PC-9 (cell line): ENCODE data around the gene ALK. TPM values are rescaled to one million over a fixed set of nuclear protein-coding genes. Genes with fewer than 3 reads are reported as not detected.

Experiments
- BruUV-seq: library from RNA; stranded (reverse); fragments of 400-500 nt; replicated peaks from 2 replicates; lab custom pipeline; 2021; lab: Mats Ljungman, UMichigan
- CTCF ChIA-PET: fragments of 300-600 bp; sonication (Branson Sonifier 250); formaldehyde crosslinking; loops from one replicate; lab custom pipeline; 2022; ENCODE audit warnings: antibody characterized with exemption; lab: Charles Lee
- POLR2A ChIA-PET: fragments of 300-600 bp; sonication (Branson Sonifier 250); formaldehyde crosslinking; loops from one replicate; lab custom pipeline; 2022; ENCODE audit warnings: antibody characterized with exemption; ENCODE audit not compliant: unreplicated experiment; lab: Charles Lee
- DNase-seq, 2 experiments: peaks; one replicate each; pipeline versions ENCODE4 v3.0.0 to v3.0.0-alpha.2; 2015 to 2022; ENCODE audit warnings: mixed read lengths in 1 of 2
- H2AFZ ChIP-seq: fragments of 200-600 bp; sonication (generic); 2 replicates; pipeline ENCODE4 v1.8.1; 2017; ENCODE audit warnings: antibody characterized with exemption
- H3F3A ChIP-seq: fragments of 200-600 bp; sonication (generic); 2 replicates; pipeline ENCODE4 v1.8.1; 2017; ENCODE audit warnings: antibody characterized with exemption, mild to moderate bottlenecking, low read depth; ENCODE audit not compliant: insufficient read depth
- H3K27ac ChIP-seq: fragments of 200-600 bp; sonication (generic); 2 replicates; pipeline ENCODE4 v1.6.1; 2016; ENCODE audit warnings: mixed run types
- H3K27me3 ChIP-seq: fragments of 200-600 bp; sonication (generic); 2 replicates; pipeline ENCODE4 v1.6.1; 2016; ENCODE audit warnings: low read depth, mixed run types; ENCODE audit not compliant: insufficient read depth
- H3K36me3 ChIP-seq: fragments of 200-600 bp; sonication (generic); 2 replicates; pipeline ENCODE4 v1.6.1; 2016; ENCODE audit warnings: low read depth, mixed run types
- H3K4me1 ChIP-seq: fragments of 200-600 bp; sonication (generic); replicated peaks from 2 replicates; pipeline ENCODE4 v1.6.1; 2016; ENCODE audit warnings: mixed run types; ENCODE audit not compliant: insufficient read depth
- H3K4me2 ChIP-seq: fragments of 200-600 bp; sonication (generic); 2 replicates; pipeline ENCODE4 v1.6.1; 2017; ENCODE audit warnings: mixed run types
- H3K4me3 ChIP-seq: fragments of 200-600 bp; sonication (generic); 2 replicates; pipeline ENCODE4 v1.6.1; 2016; ENCODE audit warnings: mixed run types
- H3K79me2 ChIP-seq: fragments of 200-600 bp; sonication (generic); 2 replicates; pipeline ENCODE4 v1.6.1; 2017; ENCODE audit warnings: low read depth, mixed run types
- H3K9me2 ChIP-seq: fragments of 200-600 bp; sonication (generic); 2 replicates; pipeline ENCODE4 v1.8.1; 2017; ENCODE audit warnings: mild to moderate bottlenecking; ENCODE audit not compliant: insufficient read depth
- H3K9me3 ChIP-seq: fragments of 200-600 bp; sonication (generic); 2 replicates; pipeline ENCODE4 v1.8.1; 2016; ENCODE audit warnings: low read depth; ENCODE audit not compliant: insufficient read depth
- H4K20me1 ChIP-seq: fragments of 200-600 bp; sonication (generic); 2 replicates; pipeline ENCODE4 v1.8.1; 2017; ENCODE audit not compliant: insufficient read depth
- EZH2 ChIP-seq: fragments of 200-600 bp; sonication (generic); IDR thresholded peaks from 2 replicates; pipeline ENCODE4 v1.8.0; 2017; ENCODE audit warnings: antibody characterized with exemption, low read depth
- intact Hi-C: fragments of 100-400 bp; cut with micrococcal nuclease; formaldehyde crosslinking; loops from one replicate; pipeline ENCODE4 v1.10.0; 2022; ENCODE audit not compliant: unreplicated experiment
- total RNA-seq: library from RNA; stranded (reverse); gene quantifications from 2 replicates; pipeline ENCODE4 v1.2.3, GENCODE V29; 2021
- TF ChIP-seq, protein P1 (sequence below): fragments of 200-600 bp; sonication (generic); conservative IDR thresholded peaks from 2 replicates; pipeline ENCODE4 v1.6.1; 2017; ENCODE audit warnings: mixed run types, antibody characterized with exemption, mild to moderate bottlenecking, moderate library complexity

The ALK gene
- total RNA-seq, 1 experiment from 2014 or later: not detected

- H2AFZ ChIP-seq: no peak overlapping the region
- no peaks in the 10 kb centered on the region for H3F3A ChIP-seq
- ChIA-PET CTCF (no interaction called here), POLR2A (no interaction called here)
- H4K20me1 ChIP-seq: no peaks in the 10 kb centered on the region
- H3K79me2 ChIP-seq: no peaks in the 10 kb centered on the region
- no peaks in the 10 kb centered on the region for H3K4me1 ChIP-seq
- no TSS peak for BruUV-seq
- TF ChIP-seq EZH2: no peak
- TF ChIP-seq, protein P1, sequence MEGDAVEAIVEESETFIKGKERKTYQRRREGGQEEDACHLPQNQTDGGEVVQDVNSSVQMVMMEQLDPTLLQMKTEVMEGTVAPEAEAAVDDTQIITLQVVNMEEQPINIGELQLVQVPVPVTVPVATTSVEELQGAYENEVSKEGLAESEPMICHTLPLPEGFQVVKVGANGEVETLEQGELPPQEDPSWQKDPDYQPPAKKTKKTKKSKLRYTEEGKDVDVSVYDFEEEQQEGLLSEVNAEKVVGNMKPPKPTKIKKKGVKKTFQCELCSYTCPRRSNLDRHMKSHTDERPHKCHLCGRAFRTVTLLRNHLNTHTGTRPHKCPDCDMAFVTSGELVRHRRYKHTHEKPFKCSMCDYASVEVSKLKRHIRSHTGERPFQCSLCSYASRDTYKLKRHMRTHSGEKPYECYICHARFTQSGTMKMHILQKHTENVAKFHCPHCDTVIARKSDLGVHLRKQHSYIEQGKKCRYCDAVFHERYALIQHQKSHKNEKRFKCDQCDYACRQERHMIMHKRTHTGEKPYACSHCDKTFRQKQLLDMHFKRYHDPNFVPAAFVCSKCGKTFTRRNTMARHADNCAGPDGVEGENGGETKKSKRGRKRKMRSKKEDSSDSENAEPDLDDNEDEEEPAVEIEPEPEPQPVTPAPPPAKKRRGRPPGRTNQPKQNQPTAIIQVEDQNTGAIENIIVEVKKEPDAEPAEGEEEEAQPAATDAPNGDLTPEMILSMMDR: no peak
- no peak overlapping the region for H3K4me2 ChIP-seq
- H3K36me3 ChIP-seq: no peaks in the 10 kb centered on the region
- no peak for DNase-seq
- peaks cover 9% of the 10 kb centered on the region; the same call in 1 of the 2 replicates for H3K27me3 ChIP-seq
- H3K4me3 ChIP-seq: no peak overlapping the region
- no peak overlapping the region for H3K27ac ChIP-seq
- intact Hi-C loops: no loop called here
- 0 out of 2 replicates have a peak, but pooled peaks cover 4% of the 10 kb centered on the region for H3K9me2 ChIP-seq
- no peaks in the 10 kb centered on the region for H3K9me3 ChIP-seq
Observed at GRCh38 chr2:29655391-29656086, 265.8 kb downstream of the ALK start.

DNA sequence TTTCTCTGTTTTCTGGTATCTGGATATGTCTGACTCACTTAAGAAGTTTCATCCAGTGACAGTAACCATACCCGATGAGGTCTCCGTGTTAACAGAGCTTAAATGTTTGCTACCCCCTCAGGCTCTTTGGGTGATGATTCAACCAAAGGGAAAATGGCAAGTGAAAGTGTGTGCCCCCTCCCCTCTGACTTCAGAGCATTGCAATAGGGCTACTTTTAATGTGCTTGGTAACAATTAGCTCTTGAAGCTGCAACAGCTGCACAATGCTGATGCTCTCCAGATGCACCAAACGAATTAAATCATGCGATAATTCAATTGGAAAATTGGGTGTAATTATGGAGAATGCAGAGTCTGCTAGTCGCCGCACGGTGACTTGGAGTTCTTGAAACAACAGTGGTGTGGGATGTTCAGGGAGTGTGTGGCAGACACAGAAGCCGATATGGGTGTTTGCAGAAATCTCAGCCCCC is 270.7 kb downstream of the ALK start:
- no peak for DNase-seq
- Histone ChIP-seq H4K20me1 (no peaks in the 10 kb centered on the region), H3K27ac (no peak overlapping the region), H3K4me2 (no peak overlapping the region), H3K9me2 (0 out of 2 replicates have a peak, but pooled peaks cover 4% of the 10 kb centered on the region), H3F3A (no peaks in the 10 kb centered on the region), H3K4me1 (no peaks in the 10 kb centered on the region), H2AFZ (no peak overlapping the region), H3K4me3 (no peak overlapping the region), H3K9me3 (no peaks in the 10 kb centered on the region), H3K36me3 (no peaks in the 10 kb centered on the region), H3K27me3 (0 out of 2 replicates have a peak, but pooled peaks cover 9% of the 10 kb centered on the region), H3K79me2 (no peaks in the 10 kb centered on the region)
- ChIA-PET CTCF (no interaction called here), POLR2A (no interaction called here)
- TF ChIP-seq, protein P1: no peak
- no peak for TF ChIP-seq EZH2
- intact Hi-C loops: no loop called here
- BruUV-seq: no TSS peak

- no peak overlapping the region for H3K4me2 ChIP-seq
- intact Hi-C loops: no loop called here
- BruUV-seq: no TSS peak
- POLR2A ChIA-PET: no interaction called here
- DNase-seq: no peak
- no peaks in the 10 kb centered on the region for H3K79me2 ChIP-seq
- no peaks in the 10 kb centered on the region; the same call in 1 of the 2 replicates for H3K9me3 ChIP-seq
- H3K36me3 ChIP-seq: no peaks in the 10 kb centered on the region
- no peak overlapping the region for H3K4me3 ChIP-seq
- H3K4me1 ChIP-seq: no peaks in the 10 kb centered on the region
- H2AFZ ChIP-seq: no peak overlapping the region
- no peaks in the 10 kb centered on the region for H4K20me1 ChIP-seq
- no peak overlapping the region for H3K27ac ChIP-seq
- CTCF ChIA-PET: no interaction called here
- H3F3A ChIP-seq: no peaks in the 10 kb centered on the region
- no peak for TF ChIP-seq EZH2
- TF ChIP-seq, protein P1: no peak
- peaks cover 28% of the 10 kb centered on the region for H3K27me3 ChIP-seq
- H3K9me2 ChIP-seq: no peaks in the 10 kb centered on the region
Observed at GRCh38 chr2:29644949-29645348, 276.4 kb downstream of the ALK start.
